Measurements from ENCODE around the gene GPBP1.
"Not testable (repeated sequence)": the region's sequence is repeated elsewhere in the genome, so short reads cannot be mapped to it uniquely, and the experiment has no call there.

GRCh38 chr5:57192832-57193231 lies 19.0 kb downstream of the GPBP1 start:
- TF ChIP-seq CTCF, POLR2A (IDR thresholded peaks at IDR 0.05): not testable (repeated sequence)
